Measurements from ENCODE around the gene IL17RE. TPM values are rescaled to one million over a fixed set of nuclear protein-coding genes. Genes with fewer than 3 reads are reported as not detected.

Gene IL17RE
- total and polyA plus RNA-seq, 2 donors (not counting 3 experiments of a cell fraction or from before 2014, with no cell fraction given): 1.2 to 1.3 TPM

GRCh38 chr3:9908286-9908685, 5.6 kb downstream of the IL17RE start:
- Histone ChIP-seq H3K36me3 (ENCODE audit: control insufficient read depth in 2 of 2, extremely low read depth in 1 of 2, insufficient read depth in 2 of 2, low read length in 2 of 2) (no peaks in the 10 kb centered on the region), H3K9me1 (replicated peaks; ENCODE audit: control insufficient read depth, extremely low read depth, insufficient read depth, low read length) (no peaks in the 10 kb centered on the region), H3K27ac (ENCODE audit: insufficient read depth, low read depth, low read length) (no peak overlapping the region), H4K20me1 (replicated peaks; ENCODE audit: control insufficient read depth, extremely low read depth, insufficient read depth, low read length) (no peaks in the 10 kb centered on the region), H3K79me2 (ENCODE audit: control insufficient read depth, insufficient read depth, low read length) (no peaks in the 10 kb centered on the region), H3K4me3 (replicated peaks in 1 of 3; ENCODE audit: insufficient read depth in 1 of 3, low read depth in 1 of 3, low read length in 3 of 3) (no peak overlapping the region), H3K27me3 (ENCODE audit: control insufficient read depth in 2 of 2, insufficient read depth in 2 of 2, low read length in 2 of 2) (no peaks in the 10 kb centered on the region), H3K9me3 (replicated peaks; ENCODE audit: control insufficient read depth, insufficient read depth, low read length) (no peaks in the 10 kb centered on the region), H2AFZ (ENCODE audit: low read depth, low read length) (no peak overlapping the region), H3K4me1 (ENCODE audit: control insufficient read depth, extremely low read depth, insufficient read depth, low read length) (peaks cover 6% of the 10 kb centered on the region), H3K4me2 (ENCODE audit: insufficient read depth, low read length) (no peak overlapping the region), H3K9ac (replicated peaks; ENCODE audit: extremely low read depth, insufficient read depth, low read length) (no peak overlapping the region)
- ChIA-PET CTCF (interaction anchor here (0.9 kb wide), 1 partner anchor 38 kb away, joined by 3 read pairs; no protein-coding TSS in a partner anchor), POLR2A (no interaction called here)
- dilution Hi-C loops (cut with MboI; ENCODE audit: extremely low pct_ligation_motif_present, low sequenced_read_pairs) (no loop called here), intact Hi-C loops (cut with micrococcal nuclease) (no loop called here)
- no peak for TF ChIP-seq MYC (IDR thresholded peaks at IDR 0.05; ENCODE audit: low read depth, low read length)
- TF ChIP-seq POLR2AphosphoS5 (IDR thresholded peaks at IDR 0.05; ENCODE audit: insufficient read depth, low read depth, low read length): no peak
- no peak for TF ChIP-seq CTCF (IDR thresholded peaks at IDR 0.05; ENCODE audit: extremely low read depth in 1 of 2, insufficient read depth in 1 of 2, low read depth in 1 of 2, low read length in 2 of 2)
- no peak for TF ChIP-seq MAX (IDR thresholded peaks at IDR 0.05; ENCODE audit: insufficient read depth, insufficient read length)
- TF ChIP-seq JUN (IDR thresholded peaks at IDR 0.05; ENCODE audit: borderline replicate concordance, insufficient read depth, insufficient read length, low read depth): no peak
- BruUV-seq (replicated peaks): no TSS peak
- FAIRE-seq (no peak), DNase-seq (ENCODE audit: low read depth, low spot score) (no peak)
